HCT116 (cell line): ENCODE measurements around the gene LRP4.
A peak's percentile ranks its signal among the peaks of the same experiment; 100 is the strongest.

Experiments used
- EGR1 ChIP-seq: IDR thresholded peaks from 2 replicates; pipeline ENCODE4 v1.6.1; 2012; ENCODE audit warnings: low read depth
- MAX ChIP-seq: IDR thresholded peaks from 2 replicates; pipeline ENCODE4 v1.6.1; 2012
- POLR2A ChIP-seq: IDR thresholded peaks from 2 replicates; pipeline ENCODE4 v1.7.0; 2011; ENCODE audit warnings: borderline replicate concordance; ENCODE audit not compliant: insufficient read depth, insufficient read length; ENCODE audit errors: extremely low read depth
- SRF ChIP-seq: IDR thresholded peaks from 2 replicates; pipeline ENCODE4 v1.6.1; 2012; ENCODE audit warnings: low read depth
- ZFX ChIP-seq: fragments of 450-650 bp; IDR thresholded peaks from 2 replicates; pipeline ENCODE4 v1.6.1; 2017
- TF ChIP-seq, protein P1 (sequence below), 3 experiments: fragments of 200-600 bp in 1 of 3; sonication (generic) in 1 of 3; IDR thresholded peaks in 2 of 3; conservative IDR thresholded peaks in 1 of 3; 2 replicates each; pipeline ENCODE4 v1.5.1; 2012 to 2017; ENCODE audit warnings: low read depth in 2 of 3, low read length in 2 of 3, antibody characterized with exemption in 1 of 3, borderline replicate concordance in 1 of 3, control low read depth in 1 of 3, mild to moderate bottlenecking in 1 of 3, mixed read lengths in 1 of 3, mixed run types in 1 of 3, moderate library complexity in 1 of 3; ENCODE audit not compliant: insufficient read depth in 1 of 3
- TF ChIP-seq, protein P2 (sequence below): IDR thresholded peaks from 2 replicates; pipeline ENCODE4 v1.6.1; 2011; ENCODE audit warnings: mild to moderate bottlenecking, low read length, moderate library complexity; ENCODE audit not compliant: insufficient replicate concordance; ENCODE audit errors: extremely low read depth

DNA sequence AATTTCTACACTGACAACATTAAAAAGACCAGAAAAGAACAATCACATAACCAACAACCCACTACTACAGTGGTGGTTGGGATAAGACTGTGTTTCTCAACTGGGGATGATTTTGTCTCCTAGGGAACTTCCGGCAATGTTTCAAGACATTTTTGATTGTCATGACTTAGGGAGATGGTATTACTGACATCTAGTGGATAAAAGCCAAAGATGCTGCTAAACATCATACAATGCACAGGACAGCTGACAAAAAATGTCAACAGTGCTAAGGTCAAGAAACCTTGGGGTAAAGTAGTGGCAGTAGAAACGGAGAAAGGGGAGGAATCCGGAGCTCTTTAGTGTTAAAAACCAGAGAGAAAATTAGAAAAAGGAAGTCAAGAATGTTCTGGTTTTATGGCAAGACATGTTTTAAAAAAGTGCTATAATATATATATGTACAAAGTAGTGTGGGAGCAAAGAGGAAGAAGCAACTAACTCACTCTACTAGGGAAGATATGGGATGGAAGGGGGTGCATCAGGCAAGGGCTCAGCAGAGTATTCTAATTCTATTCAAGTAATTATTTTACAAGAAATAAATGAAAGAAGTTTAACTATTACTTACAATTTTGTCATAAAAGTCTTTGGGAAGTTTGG, 109.4 kb downstream of the LRP4 start:
- TF ChIP-seq, protein P1, sequence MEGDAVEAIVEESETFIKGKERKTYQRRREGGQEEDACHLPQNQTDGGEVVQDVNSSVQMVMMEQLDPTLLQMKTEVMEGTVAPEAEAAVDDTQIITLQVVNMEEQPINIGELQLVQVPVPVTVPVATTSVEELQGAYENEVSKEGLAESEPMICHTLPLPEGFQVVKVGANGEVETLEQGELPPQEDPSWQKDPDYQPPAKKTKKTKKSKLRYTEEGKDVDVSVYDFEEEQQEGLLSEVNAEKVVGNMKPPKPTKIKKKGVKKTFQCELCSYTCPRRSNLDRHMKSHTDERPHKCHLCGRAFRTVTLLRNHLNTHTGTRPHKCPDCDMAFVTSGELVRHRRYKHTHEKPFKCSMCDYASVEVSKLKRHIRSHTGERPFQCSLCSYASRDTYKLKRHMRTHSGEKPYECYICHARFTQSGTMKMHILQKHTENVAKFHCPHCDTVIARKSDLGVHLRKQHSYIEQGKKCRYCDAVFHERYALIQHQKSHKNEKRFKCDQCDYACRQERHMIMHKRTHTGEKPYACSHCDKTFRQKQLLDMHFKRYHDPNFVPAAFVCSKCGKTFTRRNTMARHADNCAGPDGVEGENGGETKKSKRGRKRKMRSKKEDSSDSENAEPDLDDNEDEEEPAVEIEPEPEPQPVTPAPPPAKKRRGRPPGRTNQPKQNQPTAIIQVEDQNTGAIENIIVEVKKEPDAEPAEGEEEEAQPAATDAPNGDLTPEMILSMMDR (IDR thresholded peaks at IDR 0.05 in 2 of 3, conservative IDR thresholded peaks at IDR 0.05 in 1 of 3; ENCODE audit: borderline replicate concordance in 1 of 3, insufficient read depth in 1 of 3, low read depth in 2 of 3, low read length in 2 of 3) = peak; percentile 19 to 60 (median 57); a peak in 5 of 6 replicates
- TF ChIP-seq, protein P2, sequence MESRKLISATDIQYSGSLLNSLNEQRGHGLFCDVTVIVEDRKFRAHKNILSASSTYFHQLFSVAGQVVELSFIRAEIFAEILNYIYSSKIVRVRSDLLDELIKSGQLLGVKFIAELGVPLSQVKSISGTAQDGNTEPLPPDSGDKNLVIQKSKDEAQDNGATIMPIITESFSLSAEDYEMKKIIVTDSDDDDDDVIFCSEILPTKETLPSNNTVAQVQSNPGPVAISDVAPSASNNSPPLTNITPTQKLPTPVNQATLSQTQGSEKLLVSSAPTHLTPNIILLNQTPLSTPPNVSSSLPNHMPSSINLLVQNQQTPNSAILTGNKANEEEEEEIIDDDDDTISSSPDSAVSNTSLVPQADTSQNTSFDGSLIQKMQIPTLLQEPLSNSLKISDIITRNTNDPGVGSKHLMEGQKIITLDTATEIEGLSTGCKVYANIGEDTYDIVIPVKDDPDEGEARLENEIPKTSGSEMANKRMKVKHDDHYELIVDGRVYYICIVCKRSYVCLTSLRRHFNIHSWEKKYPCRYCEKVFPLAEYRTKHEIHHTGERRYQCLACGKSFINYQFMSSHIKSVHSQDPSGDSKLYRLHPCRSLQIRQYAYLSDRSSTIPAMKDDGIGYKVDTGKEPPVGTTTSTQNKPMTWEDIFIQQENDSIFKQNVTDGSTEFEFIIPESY = no peak
- TF ChIP-seq POLR2A (no peak), EGR1 (no peak), ZFX (no peak), SRF (no peak), MAX (no peak)
